Measurements from ENCODE around the gene ANKRD44.

Gene ANKRD44

GRCh38 chr2:197179744-197180498, 130.7 kb downstream of the ANKRD44 start:
- no peak for DNase-seq (ENCODE audit: low spot score)

DNA sequence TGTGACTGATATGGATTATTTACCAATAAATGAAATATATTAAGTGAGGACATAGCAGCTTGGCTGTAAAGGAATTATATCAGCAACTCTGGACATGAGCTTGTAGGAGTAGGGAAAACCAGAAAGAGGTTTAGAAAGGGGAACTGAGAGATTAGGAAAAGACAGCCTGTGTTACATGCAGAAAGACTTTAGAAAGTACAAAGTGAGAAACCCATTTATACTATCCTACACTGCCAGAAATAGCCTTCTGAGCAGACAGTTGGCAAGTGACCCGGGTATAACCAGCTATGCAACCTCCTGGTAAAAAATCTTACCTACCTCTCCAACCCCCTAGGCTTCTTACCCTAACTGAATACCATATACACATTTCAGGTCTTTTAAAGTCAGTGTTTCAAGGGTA, 134.1 kb downstream of the ANKRD44 start:
- no peak for DNase-seq (ENCODE audit: low spot score)

DNA sequence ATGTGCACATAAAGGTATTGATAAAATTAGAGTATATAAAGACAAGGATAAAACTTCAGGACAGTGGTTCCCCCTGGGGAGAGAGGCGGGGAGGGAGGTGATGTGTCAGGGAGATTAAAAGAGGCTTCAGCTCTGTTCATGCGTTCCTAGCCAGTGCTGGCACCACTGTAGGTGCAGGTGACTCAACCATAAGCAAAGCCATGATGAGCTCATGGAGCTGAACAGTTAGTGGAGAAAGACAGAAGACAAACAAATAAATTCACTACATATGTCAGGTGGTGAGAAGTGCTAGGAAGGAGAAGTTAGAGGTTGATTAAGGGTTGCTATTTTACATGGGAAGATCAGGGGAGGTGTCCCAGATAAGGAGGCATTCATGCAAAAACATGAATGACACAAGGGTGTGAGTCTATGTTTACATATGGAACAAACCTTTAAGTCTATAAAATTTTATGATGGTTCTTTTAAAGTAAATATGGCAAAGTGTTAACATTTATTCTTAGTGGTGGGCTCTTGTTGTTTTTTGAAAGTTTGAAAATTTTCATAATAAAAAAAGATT, 136.0 kb downstream of the ANKRD44 start:
- no peak for DNase-seq (ENCODE audit: low spot score)

- no peak for DNase-seq (ENCODE audit: low spot score)
These were observed 139.0 kb downstream of the ANKRD44 start for GRCh38 chr2:197171582-197171981.

GRCh38 chr2:197170208-197170607, 140.4 kb downstream of the ANKRD44 start:
- DNase-seq (ENCODE audit: low spot score) = no peak

DNA sequence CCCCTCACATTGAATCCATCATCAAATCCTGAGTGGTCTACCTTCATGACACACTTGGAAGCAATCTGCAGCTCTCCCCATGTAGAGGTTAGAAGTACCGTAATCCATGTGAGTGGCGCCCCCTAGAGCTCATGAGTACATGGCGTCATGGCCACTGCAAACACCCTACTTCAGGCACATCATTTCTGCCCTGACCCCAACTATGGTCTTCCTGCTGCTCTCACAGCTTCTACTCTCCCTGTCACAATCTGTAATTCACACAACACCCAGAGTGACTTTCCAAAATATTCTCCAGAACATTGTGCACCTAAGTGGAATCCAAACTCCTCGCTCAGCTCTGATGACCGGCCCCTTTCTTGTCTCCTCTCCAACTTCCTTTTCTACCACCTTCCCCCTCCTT, 141.9 kb downstream of the ANKRD44 start:
- peak; percentile 35 for DNase-seq (ENCODE audit: low spot score)

GRCh38 chr2:197167608-197168314, 142.8 kb downstream of the ANKRD44 start:
- no peak for DNase-seq (ENCODE audit: low spot score)

GRCh38 chr2:197165020-197165419, 145.6 kb downstream of the ANKRD44 start:
- DNase-seq (ENCODE audit: low spot score) = no peak

GRCh38 chr2:197164141-197164754, 146.3 kb downstream of the ANKRD44 start:
- DNase-seq (ENCODE audit: low spot score) = no peak

DNA sequence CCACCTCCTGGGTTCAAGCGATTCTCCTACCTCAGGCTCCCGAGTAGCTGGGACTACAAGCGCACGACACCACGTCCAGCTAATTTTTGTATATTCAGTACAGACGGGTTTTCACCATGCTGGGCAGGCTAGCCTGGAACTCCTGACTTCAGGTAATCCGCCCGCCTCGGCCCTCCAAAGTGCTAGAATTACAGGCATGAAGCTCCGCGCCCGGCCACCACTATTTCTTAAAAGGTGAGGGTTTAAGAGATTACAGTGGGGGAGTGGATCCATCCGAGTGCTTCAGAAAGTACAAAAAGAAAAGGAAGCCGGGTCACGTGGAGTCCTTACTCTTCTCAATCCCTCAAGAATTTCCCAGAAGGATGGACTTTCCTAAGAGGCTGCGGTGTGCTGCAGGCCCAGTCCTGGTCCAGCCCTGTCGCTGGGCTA, 146.9 kb downstream of the ANKRD44 start:
- no peak for DNase-seq (ENCODE audit: low spot score)

DNA sequence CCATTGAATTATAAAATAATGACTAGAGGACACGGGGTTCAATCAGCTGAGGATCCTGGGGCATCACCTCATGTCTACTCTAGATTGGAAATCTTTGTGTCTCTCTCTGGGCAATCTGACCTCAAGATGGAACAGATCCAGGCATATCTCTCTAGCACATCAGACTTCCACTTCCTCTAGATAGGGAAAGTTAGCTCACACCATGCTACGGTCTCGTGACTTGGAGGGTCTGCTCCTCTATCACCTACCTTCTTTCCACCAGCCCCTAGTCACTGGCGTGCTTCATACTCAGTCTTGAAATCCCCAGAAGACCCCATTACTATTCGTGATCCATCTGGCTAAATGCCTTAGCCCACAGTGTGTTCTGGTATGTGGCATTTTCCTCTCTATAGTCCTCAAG, 148.8 kb downstream of the ANKRD44 start:
- no peak for DNase-seq (ENCODE audit: low spot score)

DNA sequence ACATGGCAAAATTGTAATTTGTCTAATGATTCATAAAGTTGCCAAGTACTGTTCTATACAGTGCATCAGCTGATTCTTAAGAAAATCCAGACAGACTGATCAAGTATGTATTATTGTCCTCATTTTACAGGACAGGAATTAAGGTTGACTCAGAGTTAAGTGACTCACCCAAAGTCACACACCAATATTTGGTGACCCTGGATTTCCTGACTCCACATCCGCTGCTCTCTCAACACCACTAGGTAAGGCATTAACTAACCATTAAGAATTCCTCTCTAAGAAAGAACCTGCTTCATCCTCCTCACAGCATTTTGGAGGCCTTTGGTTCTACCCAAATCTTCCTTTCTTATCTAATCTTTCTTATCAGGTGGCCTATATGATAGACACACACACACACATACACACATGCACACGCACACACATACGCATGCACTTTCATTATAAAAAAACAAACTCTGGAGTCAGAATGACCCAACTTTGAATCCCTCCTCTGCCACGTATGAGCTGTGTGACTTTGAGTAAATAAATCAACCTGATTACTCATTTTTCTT, 150.8 kb downstream of the ANKRD44 start:
- no peak for DNase-seq (ENCODE audit: low spot score)

GRCh38 chr2:197158591-197159550, 151.7 kb downstream of the ANKRD44 start:
- no peak for DNase-seq (ENCODE audit: low spot score)

GRCh38 chr2:197157879-197158537, 152.6 kb downstream of the ANKRD44 start:
- no peak for DNase-seq (ENCODE audit: low spot score)

- no peak for DNase-seq (ENCODE audit: low spot score)
These were observed 153.8 kb downstream of the ANKRD44 start for GRCh38 chr2:197156771-197157170.

GRCh38 chr2:197152451-197153228, 157.9 kb downstream of the ANKRD44 start:
- no peak for DNase-seq (ENCODE audit: low spot score)

GRCh38 chr2:197149546-197149945, 161.0 kb downstream of the ANKRD44 start:
- no peak for DNase-seq (ENCODE audit: low spot score)

DNA sequence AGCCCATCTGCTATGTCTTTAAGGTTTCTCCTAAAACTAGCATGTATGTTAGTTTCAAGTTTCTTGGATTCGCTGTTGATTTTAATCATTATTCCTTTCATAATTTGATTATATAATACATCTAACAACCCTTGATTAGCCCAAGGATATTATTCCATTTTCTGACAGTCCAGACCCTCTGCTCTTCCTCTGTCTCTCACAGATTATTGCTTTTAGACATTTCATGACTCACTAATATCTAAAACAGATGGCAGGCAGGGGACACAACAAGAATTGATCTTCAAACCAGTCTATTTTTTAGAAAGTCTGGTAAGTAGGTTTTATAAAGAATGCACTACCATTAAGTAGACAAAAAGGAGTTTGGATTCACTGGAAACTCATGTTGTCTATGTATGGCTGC, 162.2 kb downstream of the ANKRD44 start:
- DNase-seq (ENCODE audit: low spot score) = no peak

- no peak for DNase-seq (ENCODE audit: low spot score)
These were observed 162.6 kb downstream of the ANKRD44 start for GRCh38 chr2:197147942-197148341.

GRCh38 chr2:197146995-197147394, 163.6 kb downstream of the ANKRD44 start:
- DNase-seq (ENCODE audit: low spot score) = no peak

Measured in SW480 (cell line).